ENCODE results near the gene FARS2.

Gene FARS2

DNA sequence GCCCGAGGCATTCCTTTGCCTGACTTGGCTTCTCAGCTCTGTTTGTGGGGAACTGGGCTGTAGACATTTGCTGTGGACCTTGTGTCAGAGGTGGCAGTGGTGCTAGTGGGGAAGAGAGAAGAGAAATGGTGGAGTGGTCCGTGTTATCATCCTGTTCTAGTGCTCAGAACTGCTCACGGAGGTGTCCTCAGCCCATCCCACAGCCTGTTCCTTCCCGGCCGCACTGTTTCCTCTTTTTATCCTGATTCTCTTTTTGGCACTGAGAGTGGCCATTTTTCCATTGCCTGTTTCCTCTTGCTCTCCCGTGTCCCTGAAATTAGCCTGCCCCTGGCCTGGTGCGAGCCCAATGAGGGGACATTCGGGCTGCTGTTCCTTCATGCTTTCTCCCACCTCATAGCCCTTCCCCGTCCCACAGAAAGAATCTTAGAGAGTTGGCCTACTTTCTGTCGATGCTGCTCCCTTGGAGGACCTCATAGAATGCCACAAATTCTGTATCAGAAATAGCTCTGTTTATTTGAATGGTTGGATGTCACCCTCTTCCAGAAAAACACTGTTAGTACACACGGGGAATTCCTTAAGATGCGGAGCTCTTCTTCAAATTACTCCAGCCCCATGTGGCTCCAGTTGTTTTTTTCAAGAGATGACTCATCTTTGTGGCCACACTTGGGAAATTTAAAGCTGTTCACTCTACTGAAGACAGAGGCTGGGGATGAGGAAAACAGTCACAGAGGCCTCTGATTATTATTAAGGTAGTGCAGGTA, 26.1 kb downstream of the FARS2 start:
- peak; percentile 67 for DNase-seq (ENCODE audit: low read depth, low spot score)

DNA sequence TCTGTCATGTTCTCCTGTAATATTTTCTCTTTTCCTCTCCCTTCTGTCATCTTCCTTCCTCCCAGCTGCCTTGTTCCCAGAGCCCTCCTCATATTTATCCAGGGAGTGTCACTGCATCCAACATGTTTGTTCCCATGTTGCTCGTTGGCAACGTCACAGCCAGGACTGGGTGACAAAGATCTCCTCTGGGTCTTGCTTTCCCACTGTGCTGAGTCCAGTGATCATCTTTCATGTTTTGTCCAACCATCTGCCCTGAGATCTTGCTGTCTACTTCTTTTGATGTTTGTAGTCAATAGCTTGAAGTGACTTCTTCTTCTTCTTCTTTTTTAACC, 26.6 kb downstream of the FARS2 start:
- no peak for DNase-seq (ENCODE audit: low read depth, low spot score)

DNA sequence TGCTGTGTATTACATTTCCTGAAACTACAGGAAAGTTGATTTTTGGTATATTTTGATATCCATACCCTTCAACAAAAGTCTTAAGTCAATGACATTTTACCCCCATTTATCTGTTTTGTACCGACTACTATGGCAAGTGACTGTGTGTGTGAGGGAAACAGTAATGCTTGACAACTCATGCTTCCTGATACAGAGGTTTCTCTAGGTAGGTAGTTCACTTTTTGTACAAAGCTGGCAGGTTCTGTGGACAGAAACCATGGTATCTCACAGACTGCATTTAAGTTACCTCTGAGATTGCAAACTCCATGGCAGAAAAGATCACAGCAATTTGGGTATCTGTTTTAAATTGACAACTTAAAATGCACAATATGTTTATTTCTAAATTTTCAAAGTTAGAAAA, 28.8 kb downstream of the FARS2 start:
- DNase-seq (ENCODE audit: low read depth, low spot score) = no peak

DNA sequence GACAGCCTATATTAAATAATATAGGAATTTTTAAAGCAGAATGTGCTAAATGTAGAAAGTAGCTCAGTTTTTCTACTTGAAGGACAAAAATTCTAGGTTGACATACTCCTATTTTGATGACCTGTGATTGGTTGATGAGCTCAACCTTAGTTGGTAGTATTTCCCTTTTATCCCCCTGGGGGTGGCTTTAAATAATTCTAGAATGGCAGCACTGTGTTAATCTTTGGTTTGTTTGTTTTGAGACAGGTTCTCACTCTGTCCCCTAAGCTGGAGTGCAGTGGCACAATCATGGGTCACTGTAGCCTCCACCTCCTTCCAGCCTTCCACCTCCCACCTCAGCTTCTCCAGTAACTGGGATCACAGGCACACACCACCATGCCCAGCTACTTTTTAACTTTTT, 29.2 kb downstream of the FARS2 start:
- no peak for DNase-seq (ENCODE audit: low read depth, low spot score)

DNA sequence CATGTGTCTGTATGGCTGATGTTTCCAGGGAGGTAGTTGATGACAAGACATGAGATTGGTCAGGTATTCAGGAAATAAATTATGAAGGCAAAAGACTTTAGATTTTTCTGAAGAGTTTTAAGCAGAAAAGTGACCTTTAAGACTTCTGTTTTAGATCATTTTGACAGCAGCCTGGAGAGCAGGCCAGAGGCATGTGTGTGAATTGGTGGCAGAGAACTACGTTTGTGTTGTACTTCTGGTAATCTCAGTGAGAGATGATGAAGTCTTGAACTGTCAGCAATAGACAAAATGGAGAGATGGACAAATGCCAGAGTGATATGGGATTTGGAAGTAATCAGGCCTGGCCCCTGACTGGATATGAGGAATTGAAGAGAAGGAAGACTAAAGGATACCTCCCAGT, 30.8 kb downstream of the FARS2 start:
- no peak for DNase-seq (ENCODE audit: low read depth, low spot score)

DNA sequence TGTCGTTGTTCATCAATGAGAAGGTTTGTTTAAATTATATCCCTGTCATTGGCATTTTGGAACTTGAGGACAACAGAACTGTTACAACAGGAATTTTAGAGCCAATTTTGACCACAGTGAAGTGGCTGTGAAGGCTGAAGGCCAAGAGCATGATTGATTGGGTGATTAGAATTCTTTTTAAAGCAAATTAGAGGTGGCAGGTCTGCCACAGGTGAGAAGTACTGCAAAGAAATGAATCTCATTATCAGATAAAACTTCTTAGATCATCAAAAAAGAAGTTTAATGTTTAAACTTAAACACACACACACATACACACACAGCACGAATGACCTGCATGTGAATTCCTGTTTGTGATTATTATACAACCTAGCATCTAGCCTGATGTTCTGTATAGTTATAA, 32.4 kb downstream of the FARS2 start:
- DNase-seq (ENCODE audit: low read depth, low spot score) = no peak

DNA sequence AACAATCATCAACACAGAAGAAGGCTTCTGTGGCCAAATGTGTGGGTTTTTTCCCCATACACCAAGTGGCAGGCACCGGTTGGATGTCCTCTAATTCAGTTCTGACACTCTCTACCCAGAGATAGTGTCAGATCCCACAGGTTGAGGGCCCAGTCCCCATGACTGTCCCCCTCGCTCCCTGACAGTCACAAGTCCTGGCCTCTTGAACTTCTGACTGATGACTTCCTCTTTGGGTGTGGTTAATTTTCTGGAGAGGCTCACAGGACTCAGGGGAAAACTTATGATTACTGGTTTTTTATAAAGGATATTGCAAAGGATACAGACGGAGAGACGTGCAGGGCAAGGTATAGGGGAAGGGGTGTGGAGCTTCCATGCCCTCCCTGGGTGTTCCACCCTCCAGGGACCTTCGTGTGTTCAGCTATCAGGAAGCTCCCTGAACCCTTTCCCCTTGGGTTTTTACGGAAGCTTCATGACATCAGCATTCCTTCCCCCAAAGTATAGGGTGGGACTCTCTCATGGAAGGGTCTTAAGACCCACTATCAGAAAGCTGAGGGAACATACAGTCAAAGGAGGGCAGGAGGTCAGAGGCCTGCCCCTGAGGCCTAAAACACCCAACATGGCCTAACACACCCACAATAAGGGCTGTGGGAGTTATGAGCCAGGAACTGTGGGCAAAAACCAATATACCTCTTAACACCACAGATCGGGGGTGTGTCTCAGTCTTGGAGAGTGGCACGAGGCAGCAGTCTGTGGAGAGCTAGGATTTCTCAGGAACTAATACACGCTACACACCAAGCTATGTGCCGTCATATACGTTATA, 33.3 kb downstream of the FARS2 start:
- DNase-seq (ENCODE audit: low read depth, low spot score) = no peak

DNA sequence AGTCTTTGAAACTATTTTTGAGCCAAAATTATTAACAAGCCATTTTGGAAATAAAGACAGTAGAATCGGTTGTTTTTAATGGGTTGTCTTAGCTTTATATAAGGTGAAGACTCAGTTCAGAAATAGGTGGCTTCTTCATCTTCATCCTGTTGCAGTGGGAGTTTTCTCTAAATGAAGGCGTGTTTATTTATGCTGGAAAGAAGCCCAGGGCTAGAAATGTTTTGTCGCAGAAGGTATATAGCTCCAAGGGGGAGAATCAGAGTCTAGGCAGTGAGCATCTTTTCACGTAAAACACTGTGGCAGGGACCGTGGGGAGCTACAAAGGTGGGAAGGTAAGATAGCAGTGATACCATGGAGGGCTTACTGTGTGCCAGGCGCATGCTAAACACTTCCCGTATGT, 34.3 kb downstream of the FARS2 start:
- no peak for DNase-seq (ENCODE audit: low read depth, low spot score)

DNA sequence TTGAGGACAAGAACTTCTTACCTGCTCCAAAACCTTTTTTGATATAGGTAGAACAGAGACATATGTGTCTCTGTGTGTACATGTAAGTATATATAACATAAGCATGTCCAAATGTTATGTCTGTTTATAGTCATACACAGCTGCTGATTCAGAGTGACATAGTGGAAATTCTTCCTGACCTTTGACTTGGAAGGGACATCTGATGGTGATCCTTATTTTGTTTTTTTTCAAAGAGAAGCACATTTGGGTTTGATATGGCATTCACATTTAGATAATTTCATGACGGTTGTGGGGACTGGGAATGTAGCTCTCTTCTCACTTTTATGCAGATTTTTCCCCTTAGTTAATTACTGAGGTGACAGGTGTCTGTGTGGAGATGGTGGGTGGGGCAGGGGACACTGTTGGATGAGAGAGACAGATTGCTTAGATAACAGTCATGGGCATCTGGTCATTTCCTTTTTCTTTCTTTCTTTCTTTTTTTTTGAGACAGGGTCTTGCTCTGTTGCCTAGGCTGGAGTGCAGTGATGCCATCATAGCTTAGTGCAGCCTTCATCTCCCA, 39.0 kb downstream of the FARS2 start:
- no peak for DNase-seq (ENCODE audit: low read depth, low spot score)

DNA sequence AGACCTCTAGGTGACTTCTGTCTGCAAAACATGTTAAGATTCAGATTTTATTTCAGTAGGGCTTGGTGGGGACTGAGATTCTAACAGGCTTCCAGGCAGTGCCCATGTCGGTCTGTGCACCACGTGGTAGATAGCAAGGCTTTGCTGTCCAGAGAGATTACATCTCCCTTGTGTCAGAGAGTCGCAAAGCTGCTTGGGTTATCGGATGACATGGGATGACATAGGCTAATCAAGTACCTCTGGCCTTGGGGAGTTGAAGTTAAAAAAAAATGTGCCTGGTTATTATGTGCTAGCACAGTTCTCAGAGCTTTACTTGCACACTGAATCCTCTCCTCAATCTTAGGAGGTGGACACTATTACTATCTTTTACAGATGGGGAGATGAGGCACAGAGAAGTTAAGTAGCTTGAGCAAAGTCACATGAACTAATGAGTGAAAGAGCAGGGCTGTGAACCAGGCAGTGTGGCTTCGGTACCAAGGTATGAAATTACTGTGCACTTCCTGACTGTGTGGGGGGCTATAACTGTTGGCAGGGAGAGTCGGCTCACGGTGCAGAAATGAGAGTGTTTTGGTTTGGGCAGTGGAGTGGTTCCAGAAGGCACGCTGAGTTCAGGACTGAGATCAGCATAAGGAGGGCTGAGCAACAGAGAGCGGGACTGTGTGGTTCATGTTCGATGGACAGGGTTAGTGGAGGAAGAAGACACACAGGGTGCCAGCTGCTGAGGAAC, 41.1 kb downstream of the FARS2 start:
- no peak for DNase-seq (ENCODE audit: low read depth, low spot score)

DNA sequence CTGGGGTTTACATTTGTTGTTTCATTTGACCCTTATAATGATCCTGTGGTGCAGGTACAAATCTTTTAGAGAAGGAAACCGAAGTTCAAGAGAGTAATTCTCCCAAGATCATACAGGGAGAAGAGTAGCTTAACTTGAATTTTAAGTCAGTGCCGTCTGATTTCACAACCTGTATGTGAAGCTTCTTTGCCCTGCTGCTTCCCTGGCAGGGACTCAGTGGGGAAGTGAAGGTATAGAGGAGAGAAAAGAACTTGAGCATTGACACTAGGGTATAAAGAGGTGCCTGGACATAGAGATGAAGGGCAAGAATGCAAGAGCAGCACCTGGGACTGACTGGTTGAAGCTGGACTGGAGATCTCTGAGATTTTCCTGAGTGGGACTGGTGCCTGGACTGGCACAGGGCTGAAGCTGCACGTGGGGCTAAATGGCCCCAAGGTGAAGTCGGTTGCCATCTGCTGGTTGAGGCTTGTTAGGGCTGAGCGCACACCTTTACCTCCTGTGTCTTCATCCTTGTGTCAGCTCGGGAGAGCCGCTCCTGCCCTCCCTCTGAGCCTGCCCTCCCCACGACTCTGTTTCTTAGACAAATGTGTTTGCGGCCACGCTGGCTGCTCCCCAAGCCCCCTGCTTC, 41.8 kb downstream of the FARS2 start:
- DNase-seq (ENCODE audit: low read depth, low spot score) = no peak

DNA sequence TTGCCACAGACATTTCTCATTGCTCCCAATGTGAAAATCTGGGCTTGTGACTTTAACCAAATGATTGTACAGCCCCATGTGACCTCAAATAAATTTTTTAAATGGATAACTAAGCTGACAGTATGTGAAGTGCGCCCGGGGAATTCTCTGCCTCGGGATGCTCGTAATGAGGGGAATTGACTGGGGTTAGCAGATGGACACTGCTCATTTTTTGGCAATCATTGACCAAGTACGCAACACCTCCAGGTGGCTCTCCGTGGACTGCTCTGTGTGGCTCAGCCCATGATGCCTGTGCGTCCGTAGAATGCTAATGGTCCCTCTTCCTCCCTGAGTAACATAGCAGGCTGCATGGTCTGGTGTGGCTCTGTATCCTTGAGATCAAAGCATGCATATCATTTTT, 42.4 kb downstream of the FARS2 start:
- no peak for DNase-seq (ENCODE audit: low read depth, low spot score)

DNA sequence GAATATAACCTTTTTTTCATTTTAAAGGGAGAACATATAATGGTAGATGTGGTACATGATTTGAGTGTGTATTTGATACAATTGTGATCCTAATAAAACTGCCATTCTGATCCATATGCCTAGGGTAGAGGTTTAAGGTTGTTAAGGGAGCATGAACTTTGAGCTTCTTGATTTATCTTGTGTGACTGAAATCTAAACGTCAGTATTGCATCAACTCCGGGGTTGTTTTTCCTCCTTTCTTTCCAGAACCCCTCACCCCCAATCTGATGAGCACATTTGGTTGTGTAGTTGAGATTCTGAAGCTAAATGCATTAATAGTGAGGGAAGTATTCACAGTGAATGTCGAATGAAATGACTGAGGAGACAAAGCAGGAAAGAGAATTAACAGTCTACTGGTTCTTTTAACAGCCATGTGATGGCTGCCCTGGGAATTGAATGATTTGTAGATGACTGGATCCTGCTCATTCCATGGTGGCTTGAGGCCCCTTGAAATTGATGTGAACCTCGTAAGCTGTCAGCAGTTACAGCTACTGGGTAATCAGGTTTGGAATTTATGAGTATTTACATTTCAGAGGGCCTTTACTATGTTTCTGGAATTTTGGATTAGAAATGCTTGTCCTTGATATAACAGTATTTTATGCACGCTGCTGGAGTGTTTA, 44.8 kb downstream of the FARS2 start:
- DNase-seq (ENCODE audit: low read depth, low spot score) = no peak

DNA sequence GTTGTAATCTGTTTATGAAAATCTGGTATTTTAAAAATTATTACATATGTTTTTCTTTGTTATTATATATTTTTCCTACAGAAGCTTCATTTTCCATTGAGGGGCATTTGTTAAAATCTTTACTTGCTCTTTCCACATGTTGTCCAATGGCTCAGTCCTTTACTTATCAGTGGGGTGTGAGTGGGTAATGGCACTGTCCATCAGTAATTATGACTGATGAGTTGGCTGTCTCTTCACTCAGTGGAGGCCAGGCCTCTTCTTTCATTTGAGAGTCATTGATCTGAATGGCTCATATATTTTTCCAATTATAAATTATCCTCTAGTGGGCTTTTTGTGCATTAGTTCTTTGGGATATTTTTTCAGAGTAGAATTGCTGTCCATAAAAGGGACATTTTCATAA, 45.7 kb downstream of the FARS2 start:
- no peak for DNase-seq (ENCODE audit: low read depth, low spot score)

DNA sequence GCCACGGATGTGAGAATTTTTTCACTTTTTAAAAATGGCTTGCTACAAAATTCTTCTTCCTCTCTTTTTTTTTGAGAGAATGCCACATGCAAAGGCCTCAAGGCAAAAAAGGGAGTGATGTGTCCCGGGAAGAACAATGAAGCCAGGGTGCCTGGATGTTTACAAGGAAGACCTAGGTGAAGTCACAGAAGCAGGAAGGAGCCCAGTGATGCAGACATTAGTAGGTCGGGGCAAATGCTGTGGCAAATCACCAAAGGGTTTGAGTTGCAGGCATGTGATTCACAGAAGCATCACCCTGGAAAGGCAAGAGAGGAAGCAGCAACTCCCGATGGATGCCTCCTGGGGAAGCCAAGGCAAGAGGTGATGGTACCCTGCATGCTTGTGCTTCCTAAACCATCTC, 46.8 kb downstream of the FARS2 start:
- no peak for DNase-seq (ENCODE audit: low read depth, low spot score)

DNA sequence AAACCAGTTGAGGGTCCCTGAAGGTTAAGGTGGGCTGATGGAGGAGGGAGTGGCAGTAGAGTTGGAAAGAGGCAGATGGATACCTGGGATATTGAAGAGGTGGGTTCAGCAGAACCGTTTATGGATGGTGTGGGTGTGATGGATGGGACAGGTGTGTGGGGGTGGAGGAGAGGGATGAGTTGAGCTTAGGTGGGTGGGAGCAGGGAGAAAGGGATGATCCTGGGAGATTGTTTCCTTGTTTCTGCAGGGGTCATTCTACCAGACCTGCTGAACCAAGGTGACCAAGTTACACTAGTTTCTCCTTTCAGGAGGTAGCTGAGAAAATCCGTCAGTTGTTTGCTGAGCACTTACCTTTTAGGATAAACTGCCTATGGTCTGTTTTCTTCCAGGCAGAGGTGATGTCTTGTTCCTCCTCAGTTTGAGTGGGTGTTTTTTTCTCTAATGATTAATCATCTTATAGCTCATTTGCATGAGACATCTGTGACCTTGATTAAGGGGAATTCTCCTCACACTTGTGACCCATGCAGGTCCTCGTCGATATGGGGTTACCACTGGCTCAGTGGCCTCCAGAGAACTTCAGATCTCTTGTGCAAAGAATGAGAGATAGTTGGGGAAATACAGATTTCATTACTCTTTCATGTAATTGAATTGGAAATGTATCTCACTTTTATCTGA, 53.0 kb downstream of the FARS2 start:
- no peak for DNase-seq (ENCODE audit: low read depth, low spot score)

DNA sequence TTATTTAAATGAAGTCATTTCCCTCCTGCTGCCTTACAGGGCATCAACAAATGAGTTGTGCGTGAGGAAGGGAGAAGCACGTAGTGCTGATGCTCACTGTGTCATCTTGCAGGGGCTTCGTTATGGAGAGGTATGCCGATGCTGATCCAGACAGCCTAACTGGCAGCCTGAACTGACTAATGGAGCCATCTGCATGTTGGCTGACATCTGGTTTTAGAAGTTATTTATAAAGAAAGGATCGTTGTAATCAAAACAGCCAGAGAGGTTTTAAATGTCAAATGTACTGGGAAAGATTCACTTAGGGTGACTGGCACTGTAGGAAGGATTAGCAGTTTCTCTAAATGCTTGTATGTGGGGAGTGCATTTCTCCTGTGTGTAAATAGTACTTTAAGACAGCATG, 54.6 kb downstream of the FARS2 start:
- no peak for DNase-seq (ENCODE audit: low read depth, low spot score)

DNA sequence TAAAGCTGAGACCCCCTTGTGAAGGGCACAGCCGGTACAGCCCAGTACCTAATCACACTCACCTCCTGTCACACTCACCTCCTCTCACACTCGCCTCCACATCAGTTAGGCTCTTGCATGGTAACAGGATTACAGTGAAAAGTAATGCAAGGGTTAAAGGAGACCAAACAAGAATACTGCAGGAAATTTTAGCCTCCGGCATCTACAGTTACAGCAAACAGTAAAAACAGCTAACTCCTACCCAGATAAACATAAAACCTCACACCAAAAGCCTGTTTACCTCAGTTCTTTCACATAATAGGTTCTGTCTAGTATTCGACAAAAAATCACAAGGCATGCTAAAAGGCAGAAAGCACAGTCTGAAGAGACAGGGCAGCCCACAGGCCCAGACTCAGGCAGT, 55.6 kb downstream of the FARS2 start:
- no peak for DNase-seq (ENCODE audit: low read depth, low spot score)

DNA sequence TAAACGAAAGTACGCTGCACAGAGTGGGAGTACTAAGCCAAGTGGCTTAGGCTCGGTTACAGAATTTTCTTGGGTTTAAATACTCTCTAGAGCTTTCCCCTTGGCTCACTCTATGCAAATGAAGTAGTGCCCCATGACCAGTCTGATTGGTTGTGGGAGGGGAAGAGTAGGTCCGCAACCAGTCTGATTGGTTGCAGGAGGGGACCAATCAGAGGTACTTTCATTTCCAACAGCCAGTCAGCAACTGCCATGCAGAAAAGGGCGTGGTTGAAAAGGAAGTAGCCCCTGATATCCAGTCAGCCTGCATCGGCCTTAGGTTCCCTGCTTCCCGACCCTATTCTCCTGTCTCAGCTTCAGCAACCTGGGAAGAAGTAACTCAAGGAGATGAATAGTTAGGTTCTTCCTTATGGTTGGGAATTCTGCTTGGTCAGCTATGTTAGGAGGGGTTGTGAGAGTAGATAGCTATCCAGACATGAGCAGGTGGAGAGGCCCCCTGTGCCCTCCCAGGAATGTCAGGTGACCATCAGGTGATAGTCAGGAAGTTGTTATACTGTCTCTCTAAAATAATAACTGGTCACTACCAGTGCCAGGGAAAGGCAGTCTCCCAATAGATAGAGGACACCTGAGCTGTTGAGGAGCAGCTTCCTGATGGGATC, 57.4 kb downstream of the FARS2 start:
- DNase-seq (ENCODE audit: low read depth, low spot score) = no peak

DNA sequence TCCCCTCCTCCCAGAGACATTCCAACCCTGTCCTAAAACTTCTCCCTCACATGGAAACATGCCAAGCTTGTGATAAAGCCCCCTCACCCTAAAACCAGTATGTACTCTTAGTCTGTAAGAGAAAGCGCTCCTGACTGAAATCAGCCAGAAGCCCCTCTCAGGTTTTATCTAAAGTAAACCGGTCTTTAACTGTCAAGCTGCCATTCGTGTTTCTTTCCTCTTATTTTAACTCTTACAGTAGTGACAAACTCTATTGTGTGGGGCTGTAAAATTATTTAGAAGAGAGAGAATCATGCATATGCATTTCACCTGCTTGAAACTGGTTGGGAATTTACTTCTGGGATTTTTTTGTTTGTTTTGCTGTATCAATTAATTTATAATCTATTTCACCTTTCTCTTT, 62.7 kb downstream of the FARS2 start:
- no peak for DNase-seq (ENCODE audit: low read depth, low spot score)

All from smooth muscle cell of the brain vasculature (primary cell).